ENCODE measurements around the gene BPGM.

Gene BPGM

DNA sequence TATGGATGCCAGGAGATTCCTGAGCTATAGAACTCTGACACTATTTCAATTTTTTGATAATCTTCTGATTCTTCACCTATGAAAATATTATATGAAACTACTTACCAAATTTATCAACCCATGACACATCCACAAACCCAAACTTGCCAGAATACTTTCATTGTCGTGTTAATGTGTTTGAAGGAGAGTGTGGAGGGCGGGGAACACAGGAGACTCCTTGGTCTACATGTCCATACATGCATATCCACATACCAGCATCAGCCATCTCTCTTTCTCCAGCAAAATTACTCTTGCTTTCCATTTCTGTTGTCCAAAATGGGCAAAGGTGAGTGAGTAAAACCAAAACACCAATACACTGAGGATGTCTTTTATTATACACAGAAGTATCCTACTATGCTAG lies 23.5 kb upstream of the BPGM start:
- DNase-seq (ENCODE audit: extremely low read depth, low read depth) = no peak
- H3K4me3 ChIP-seq (replicated peaks; ENCODE audit: low read depth, low read length) = no peak overlapping the region
- TF ChIP-seq, protein P1, sequence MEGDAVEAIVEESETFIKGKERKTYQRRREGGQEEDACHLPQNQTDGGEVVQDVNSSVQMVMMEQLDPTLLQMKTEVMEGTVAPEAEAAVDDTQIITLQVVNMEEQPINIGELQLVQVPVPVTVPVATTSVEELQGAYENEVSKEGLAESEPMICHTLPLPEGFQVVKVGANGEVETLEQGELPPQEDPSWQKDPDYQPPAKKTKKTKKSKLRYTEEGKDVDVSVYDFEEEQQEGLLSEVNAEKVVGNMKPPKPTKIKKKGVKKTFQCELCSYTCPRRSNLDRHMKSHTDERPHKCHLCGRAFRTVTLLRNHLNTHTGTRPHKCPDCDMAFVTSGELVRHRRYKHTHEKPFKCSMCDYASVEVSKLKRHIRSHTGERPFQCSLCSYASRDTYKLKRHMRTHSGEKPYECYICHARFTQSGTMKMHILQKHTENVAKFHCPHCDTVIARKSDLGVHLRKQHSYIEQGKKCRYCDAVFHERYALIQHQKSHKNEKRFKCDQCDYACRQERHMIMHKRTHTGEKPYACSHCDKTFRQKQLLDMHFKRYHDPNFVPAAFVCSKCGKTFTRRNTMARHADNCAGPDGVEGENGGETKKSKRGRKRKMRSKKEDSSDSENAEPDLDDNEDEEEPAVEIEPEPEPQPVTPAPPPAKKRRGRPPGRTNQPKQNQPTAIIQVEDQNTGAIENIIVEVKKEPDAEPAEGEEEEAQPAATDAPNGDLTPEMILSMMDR (IDR thresholded peaks at IDR 0.05; ENCODE audit: low read depth, low read length, missing control alignments) = no peak

DNA sequence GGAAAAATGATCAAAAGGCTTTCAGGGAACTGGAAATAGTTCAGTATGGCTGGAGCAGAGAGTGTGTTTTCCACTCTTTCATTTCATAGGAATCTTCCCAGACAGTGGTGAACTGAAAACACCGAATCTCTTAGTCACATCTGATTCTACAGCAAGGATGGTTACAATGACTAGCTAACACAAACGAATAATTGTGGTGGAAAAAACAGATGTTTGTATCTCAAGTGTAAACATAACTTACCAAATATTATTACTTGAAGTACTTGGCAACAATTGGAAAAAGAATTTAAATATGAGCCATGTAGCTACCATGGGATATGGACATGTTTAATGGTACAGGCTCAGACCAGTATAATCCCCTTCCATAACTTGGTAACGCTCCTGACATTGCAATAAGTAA lies 21.1 kb upstream of the BPGM start:
- DNase-seq (ENCODE audit: extremely low read depth, low read depth) = no peak
- TF ChIP-seq, protein P1 (IDR thresholded peaks at IDR 0.05; ENCODE audit: low read depth, low read length, missing control alignments) = no peak

DNA sequence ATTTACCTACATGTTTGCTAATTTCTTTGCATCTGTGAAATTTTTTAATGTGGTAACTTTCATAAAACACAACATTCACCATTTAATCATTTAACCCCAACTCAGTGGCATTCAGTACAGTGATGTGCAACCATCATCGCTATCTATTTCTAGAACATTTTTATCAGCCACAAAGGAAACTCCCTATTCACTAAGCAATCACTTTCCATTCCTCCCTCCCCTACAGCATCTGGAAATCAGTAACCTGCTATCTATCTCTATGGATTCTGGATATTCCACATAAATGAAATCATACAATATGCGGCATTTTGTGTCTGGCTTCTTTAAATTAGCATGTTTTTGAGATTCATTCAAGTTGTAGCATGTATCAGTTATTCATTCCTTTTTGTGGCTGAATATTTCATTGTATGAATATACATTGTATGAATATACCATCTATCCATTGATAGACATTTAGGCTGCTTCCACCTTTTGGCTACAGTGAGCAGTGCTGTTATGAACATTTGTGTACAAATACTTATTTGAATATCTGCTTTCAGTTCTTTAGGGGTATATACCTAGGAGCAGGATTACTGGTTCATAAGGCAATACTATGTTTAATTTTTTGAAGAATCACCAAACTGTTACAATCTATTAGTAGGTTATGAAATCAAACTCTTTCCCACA lies 19.4 kb upstream of the BPGM start:
- no peak overlapping the region for H3K4me3 ChIP-seq (replicated peaks; ENCODE audit: low read depth, low read length)
- TF ChIP-seq, protein P1 (IDR thresholded peaks at IDR 0.05; ENCODE audit: low read depth, low read length, missing control alignments) = no peak
- DNase-seq (ENCODE audit: extremely low read depth, low read depth) = no peak

More for the DNA sequence above, 21.1 kb upstream of the BPGM start:
- H3K4me3 ChIP-seq (replicated peaks; ENCODE audit: low read depth, low read length) = no peak overlapping the region

DNA sequence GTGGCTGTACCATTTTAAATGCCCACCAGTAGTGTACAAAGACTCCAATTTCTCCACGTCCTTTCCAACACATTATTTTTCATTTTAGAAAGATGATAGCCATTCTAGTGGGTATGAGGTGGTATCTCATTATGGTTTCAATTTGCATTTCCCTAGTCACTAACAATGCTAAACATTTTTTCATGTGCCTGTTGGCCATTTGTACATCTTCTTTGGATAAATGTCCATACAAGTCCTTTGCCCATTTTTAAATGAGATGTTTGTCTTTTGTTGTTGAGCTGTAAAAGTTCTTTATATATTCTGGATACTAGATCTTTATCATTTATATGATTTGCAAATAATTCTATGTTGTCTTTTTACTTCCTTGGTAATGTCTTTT lies 18.9 kb upstream of the BPGM start:
- no peak for DNase-seq (ENCODE audit: extremely low read depth, low read depth)
- TF ChIP-seq, protein P1 (IDR thresholded peaks at IDR 0.05; ENCODE audit: low read depth, low read length, missing control alignments) = no peak
- H3K4me3 ChIP-seq (replicated peaks; ENCODE audit: low read depth, low read length) = no peak overlapping the region

DNA sequence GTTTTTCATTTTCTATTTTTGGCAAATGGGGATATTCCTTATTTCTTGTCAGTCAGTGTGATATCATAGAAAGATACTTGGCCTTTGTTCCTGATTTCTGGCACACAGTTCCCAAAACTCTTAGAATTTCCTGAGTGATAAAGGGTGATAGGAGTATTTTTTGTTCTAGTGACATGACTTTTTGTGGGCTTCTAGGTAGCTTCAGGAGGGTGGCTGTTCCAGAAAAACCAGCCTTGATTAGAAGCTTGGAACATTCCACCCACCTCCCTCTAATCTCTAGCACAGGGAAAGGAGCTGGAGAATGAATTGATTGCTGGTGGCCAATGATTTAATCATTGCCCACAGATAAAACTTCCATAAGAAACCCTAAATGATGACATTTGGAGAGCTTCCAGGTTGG lies 17.2 kb upstream of the BPGM start:
- no peak for DNase-seq (ENCODE audit: extremely low read depth, low read depth)
- TF ChIP-seq, protein P1 (IDR thresholded peaks at IDR 0.05; ENCODE audit: low read depth, low read length, missing control alignments) = no peak
- no peak overlapping the region for H3K4me3 ChIP-seq (replicated peaks; ENCODE audit: low read depth, low read length)

DNA sequence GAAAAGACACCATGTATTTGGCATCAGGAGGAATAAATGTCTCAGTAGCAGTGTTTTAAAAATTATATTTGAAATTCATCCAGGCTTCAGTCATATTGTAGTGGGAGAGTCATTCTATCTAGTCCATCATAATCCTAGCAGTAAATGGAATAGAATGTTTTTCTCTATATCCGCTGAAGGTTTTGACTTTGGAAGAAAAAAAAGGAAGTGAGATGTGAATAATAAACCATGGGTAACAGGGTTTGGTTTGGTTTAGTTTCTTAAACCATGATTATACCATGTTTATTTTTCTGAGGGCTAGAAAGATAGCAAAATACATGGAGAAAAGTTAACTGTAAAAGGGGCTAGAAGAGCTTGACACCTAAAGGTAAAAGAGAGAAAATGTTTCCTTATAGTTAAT lies 16.4 kb upstream of the BPGM start:
- no peak for DNase-seq (ENCODE audit: extremely low read depth, low read depth)
- TF ChIP-seq, protein P1 (IDR thresholded peaks at IDR 0.05; ENCODE audit: low read depth, low read length, missing control alignments) = no peak

DNA sequence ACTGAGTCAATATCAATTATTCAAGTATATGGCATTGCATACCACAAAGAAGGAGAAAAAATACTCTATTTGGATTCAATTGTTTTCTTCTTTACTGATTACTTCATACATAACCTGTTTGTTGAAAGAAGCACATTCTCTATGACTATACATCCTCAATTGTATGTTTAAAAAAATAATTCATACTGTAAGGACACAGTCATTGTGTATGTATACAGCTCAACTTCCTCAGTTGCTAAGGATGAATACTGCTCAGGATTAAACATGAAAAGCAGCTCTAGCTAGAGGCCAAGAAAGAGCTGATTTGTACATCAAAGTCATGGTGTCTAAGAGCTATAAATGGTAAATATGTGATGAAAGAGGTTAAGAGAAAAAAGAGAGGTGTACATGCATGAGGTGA lies 15.8 kb upstream of the BPGM start:
- no peak for DNase-seq (ENCODE audit: extremely low read depth, low read depth)
- TF ChIP-seq, protein P1 (IDR thresholded peaks at IDR 0.05; ENCODE audit: low read depth, low read length, missing control alignments) = no peak
- H3K4me3 ChIP-seq (replicated peaks; ENCODE audit: low read depth, low read length) = no peak overlapping the region

More for the DNA sequence above, 16.4 kb upstream of the BPGM start:
- H3K4me3 ChIP-seq (replicated peaks; ENCODE audit: low read depth, low read length) = no peak overlapping the region
